Nephron progenitor cell (in vitro differentiated cells): ENCODE data around the gene IGFBP5.

Source experiments
- DNase-seq: peaks from one replicate; pipeline ENCODE4 v3.0.0; 2021
- H3K27ac Mint-ChIP-seq: 2 replicates; pipeline ENCODE4 v1.8.0; 2021; ENCODE audit warnings: mild to moderate bottlenecking, moderate library complexity, mixed read lengths
- H3K27me3 Mint-ChIP-seq: 2 replicates; pipeline ENCODE4 v1.8.0; 2021; ENCODE audit warnings: mild to moderate bottlenecking, low read depth, mixed read lengths; ENCODE audit not compliant: poor library complexity
- H3K36me3 Mint-ChIP-seq: 2 replicates; pipeline ENCODE4 v1.8.0; 2021; ENCODE audit warnings: low read depth, mixed read lengths
- H3K4me1 Mint-ChIP-seq: 2 replicates; pipeline ENCODE4 v1.8.0; 2021; ENCODE audit warnings: mixed read lengths
- H3K4me3 Mint-ChIP-seq: 2 replicates; pipeline ENCODE4 v1.8.0; 2021; ENCODE audit warnings: mild to moderate bottlenecking, moderate library complexity, mixed read lengths
- H3K9me3 Mint-ChIP-seq: 2 replicates; pipeline ENCODE4 v1.8.0; 2021; ENCODE audit warnings: mild to moderate bottlenecking, moderate library complexity, mixed read lengths
- CTCF ChIP-seq: fragments of 200-600 bp; sonication (generic); IDR thresholded peaks from 2 replicates; pipeline ENCODE4 v1.5.0; 2021; ENCODE audit warnings: antibody characterized with exemption

Gene IGFBP5

GRCh38 chr2:216690456-216690852, 4.9 kb downstream of the IGFBP5 start:
- peak overlapping the region; percentile 63 for H3K4me3 Mint-ChIP-seq
- H3K27ac Mint-ChIP-seq: peak overlapping the region; percentile 76
- H3K27me3 Mint-ChIP-seq: no peaks in the 10 kb centered on the region
- DNase-seq: peak; percentile 54
- H3K4me1 Mint-ChIP-seq: peaks cover 74% of the 10 kb centered on the region
- TF ChIP-seq CTCF: no peak
- H3K9me3 Mint-ChIP-seq: no peaks in the 10 kb centered on the region
- peaks cover 35% of the 10 kb centered on the region for H3K36me3 Mint-ChIP-seq

DNA sequence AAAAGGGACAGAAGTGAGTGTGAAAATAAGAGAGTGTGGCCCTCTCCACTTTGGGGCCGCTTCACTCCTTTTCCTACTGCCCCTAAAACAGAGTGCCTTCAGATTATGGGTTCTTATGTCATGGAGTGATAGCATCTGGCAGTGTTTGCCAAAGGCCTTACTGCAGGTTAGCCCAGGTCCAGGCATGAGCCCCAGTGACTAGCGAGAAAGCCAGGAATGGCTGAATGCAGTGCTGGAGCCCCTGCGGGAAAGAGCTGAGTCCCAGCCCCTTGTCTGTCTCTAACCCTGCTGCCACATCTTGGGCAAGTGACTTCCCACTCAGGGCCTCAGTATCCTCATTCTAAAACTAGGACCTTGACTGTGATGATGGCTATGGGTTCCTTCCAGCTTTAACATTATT, 6.0 kb downstream of the IGFBP5 start:
- H3K4me1 Mint-ChIP-seq: peaks cover 71% of the 10 kb centered on the region
- no peaks in the 10 kb centered on the region for H3K9me3 Mint-ChIP-seq
- H3K27me3 Mint-ChIP-seq: peaks cover under 1% of the 10 kb centered on the region
- no peak for DNase-seq
- peak overlapping the region; percentile 42 for H3K27ac Mint-ChIP-seq
- TF ChIP-seq CTCF: no peak
- H3K36me3 Mint-ChIP-seq: peaks cover 40% of the 10 kb centered on the region
- H3K4me3 Mint-ChIP-seq: peak overlapping the region; percentile 58

GRCh38 chr2:216688731-216689340, 6.5 kb downstream of the IGFBP5 start:
- TF ChIP-seq CTCF: no peak
- Mint-ChIP-seq H3K27ac (peak overlapping the region; percentile 87), H3K4me1 (peaks cover 73% of the 10 kb centered on the region), H3K36me3 (peaks cover 46% of the 10 kb centered on the region), H3K27me3 (peaks cover 2% of the 10 kb centered on the region), H3K9me3 (no peaks in the 10 kb centered on the region), H3K4me3 (no peak overlapping the region)
- no peak for DNase-seq

DNA sequence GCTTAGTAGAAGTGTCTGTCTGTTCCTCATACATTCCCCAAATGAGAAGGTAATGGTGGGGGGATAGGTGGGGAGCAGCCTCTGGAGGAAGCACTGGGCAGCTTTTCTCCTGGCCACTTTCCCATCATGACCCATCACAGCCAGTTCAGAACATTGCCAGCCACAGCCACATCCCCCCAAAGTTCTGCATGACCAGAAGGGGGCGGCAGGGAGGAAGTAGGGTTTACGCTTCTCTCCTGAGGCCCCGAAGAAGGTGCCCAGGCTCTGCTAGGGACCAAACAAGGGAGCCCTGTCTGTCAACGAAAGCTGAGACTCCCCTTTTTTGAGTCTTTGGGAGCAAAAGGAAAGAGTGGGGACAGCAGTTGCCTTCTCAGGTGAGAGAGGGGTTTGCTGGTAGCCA, 7.7 kb downstream of the IGFBP5 start:
- Mint-ChIP-seq H3K9me3 (no peaks in the 10 kb centered on the region), H3K27ac (no peak overlapping the region), H3K4me3 (no peak overlapping the region), H3K27me3 (peaks cover 6% of the 10 kb centered on the region), H3K36me3 (peaks cover 55% of the 10 kb centered on the region), H3K4me1 (peaks cover 72% of the 10 kb centered on the region)
- DNase-seq: peak; percentile 45
- peak; percentile 36 for TF ChIP-seq CTCF

GRCh38 chr2:216687111-216687510, 8.2 kb downstream of the IGFBP5 start:
- peaks cover 61% of the 10 kb centered on the region for H3K36me3 Mint-ChIP-seq
- no peaks in the 10 kb centered on the region for H3K9me3 Mint-ChIP-seq
- TF ChIP-seq CTCF: no peak
- no peak overlapping the region for H3K27ac Mint-ChIP-seq
- H3K4me3 Mint-ChIP-seq: no peak overlapping the region
- H3K4me1 Mint-ChIP-seq: peaks cover 72% of the 10 kb centered on the region
- H3K27me3 Mint-ChIP-seq: peaks cover 6% of the 10 kb centered on the region
- DNase-seq: no peak

- peaks cover 70% of the 10 kb centered on the region for H3K4me1 Mint-ChIP-seq
- H3K4me3 Mint-ChIP-seq: no peak overlapping the region
- H3K27me3 Mint-ChIP-seq: peaks cover 6% of the 10 kb centered on the region
Measured at GRCh38 chr2:216685327-216685875, 9.9 kb downstream of the IGFBP5 start.

More at GRCh38 chr2:216685327-216685875, 9.9 kb downstream of the IGFBP5 start:
- TF ChIP-seq CTCF: no peak
- H3K9me3 Mint-ChIP-seq: no peaks in the 10 kb centered on the region
- DNase-seq: no peak
- H3K27ac Mint-ChIP-seq: no peak overlapping the region
- H3K36me3 Mint-ChIP-seq: peaks cover 72% of the 10 kb centered on the region
